Natural killer cell (primary cell): ENCODE results near the gene SNED1. TPM values are rescaled to one million over a fixed set of nuclear protein-coding genes. Genes with fewer than 3 reads are reported as not detected.

Source experiments
- ATAC-seq, 3 donors: fragments of 150-1000 bp in 2 of 3; fragments of 200-7000 bp in 1 of 3; cut with Tn5 transposase; 1 replicate in 1 of 3; 2 replicates in 2 of 3; pipeline ENCODE4 v1.10.0; 2021; ENCODE audit warnings: mild to moderate bottlenecking in 2 of 3, moderate library complexity in 2 of 3
- DNase-seq, 2 donors: peaks; one replicate each; pipeline versions ENCODE4 v3.0.0 to v3.0.0-alpha.2; 2013 to 2021; ENCODE audit warnings: mixed read lengths in 1 of 2
- H3K27ac ChIP-seq: one replicate; pipeline ENCODE4 v1.5.1; 2013; ENCODE audit warnings: mild to moderate bottlenecking, low read length
- H3K27me3 ChIP-seq: one replicate; pipeline ENCODE4 v1.6.1; 2013; ENCODE audit warnings: low read length; ENCODE audit not compliant: control insufficient read depth, insufficient read depth
- H3K36me3 ChIP-seq: one replicate; pipeline ENCODE4 v1.6.1; 2013; ENCODE audit warnings: low read length; ENCODE audit not compliant: control insufficient read depth, insufficient read depth
- H3K4me1 ChIP-seq: one replicate; pipeline ENCODE4 v1.6.1; 2013; ENCODE audit warnings: low read length; ENCODE audit not compliant: control insufficient read depth, insufficient read depth
- H3K4me3 ChIP-seq: one replicate; pipeline ENCODE4 v1.5.1; 2013; ENCODE audit warnings: low read length
- H3K9me3 ChIP-seq: one replicate; pipeline ENCODE4 v1.6.1; 2013; ENCODE audit warnings: low read length; ENCODE audit not compliant: control insufficient read depth, insufficient read depth
- H3K27ac Mint-ChIP-seq, 2 donors: one replicate each; pipeline ENCODE4 v1.8.0; 2022; ENCODE audit warnings: mild to moderate bottlenecking in 2 of 2, mixed read lengths in 2 of 2, moderate library complexity in 1 of 2
- H3K27me3 Mint-ChIP-seq, 2 donors: one replicate each; pipeline ENCODE4 v1.8.0; 2022; ENCODE audit warnings: low read depth in 2 of 2, mixed read lengths in 2 of 2
- H3K36me3 Mint-ChIP-seq: one replicate; pipeline ENCODE4 v1.8.0; 2022; ENCODE audit warnings: mixed read lengths
- H3K4me1 Mint-ChIP-seq, 2 donors: one replicate each; pipeline ENCODE4 v1.8.0; 2022; ENCODE audit warnings: mixed read lengths in 2 of 2
- H3K4me3 Mint-ChIP-seq: one replicate; pipeline ENCODE4 v1.8.0; 2022; ENCODE audit warnings: mild to moderate bottlenecking, moderate library complexity, mixed read lengths
- H3K9me3 Mint-ChIP-seq, 2 donors: one replicate each; pipeline ENCODE4 v1.8.0; 2022; ENCODE audit warnings: mixed read lengths in 2 of 2
- CTCF ChIP-seq: fragments of 200-600 bp; IDR thresholded peaks from one replicate; pipeline ENCODE4 v1.8.0; 2022; ENCODE audit warnings: antibody characterized with exemption
- WGBS: methylation state at CpG from one replicate; pipeline ENCODE4 v1.1.7; 2013; ENCODE audit warnings: missing lambda C conversion rate; ENCODE audit not compliant: insufficient coverage; 5-methylcytosine and 5-hydroxymethylcytosine counted together
- intact Hi-C: fragments of 100-400 bp; cut with micrococcal nuclease; formaldehyde crosslinking; loops from one replicate; pipeline ENCODE4 v1.14.2; 2022
- total RNA-seq, 4 donors: library from RNA; stranded (reverse); fragments of 120-200 nt in 1 of 4; gene quantifications; one replicate each; pipeline versions ENCODE4 v1.2.3 to v1.2.4, GENCODE V29; 2013 to 2022

SNED1 gene
- total RNA-seq, 3 donors from 2014 or later (not counting 1 experiment from before 2014, with no cell fraction given) = 0.97 to 4.9 (median 2.5) TPM

GRCh38 chr2:241068136-241068941 lies 69.9 kb downstream of the SNED1 start:
- Mint-ChIP-seq H3K4me1 (peaks cover 0 to 11% of the 10 kb centered on the region in 2 donors), H3K27me3 (peaks cover 0 to 3% of the 10 kb centered on the region in 2 donors), H3K9me3 (no peaks in the 10 kb centered on the region), H3K27ac (no peak overlapping the region), H3K4me3 (no peak overlapping the region), H3K36me3 (no peaks in the 10 kb centered on the region)
- DNase-seq (no peak), ATAC-seq (no peak)
- Histone ChIP-seq H3K27ac (no peak overlapping the region), H3K36me3 (no peaks in the 10 kb centered on the region), H3K27me3 (no peaks in the 10 kb centered on the region), H3K9me3 (no peaks in the 10 kb centered on the region), H3K4me3 (no peak overlapping the region), H3K4me1 (peaks cover 6% of the 10 kb centered on the region)
- no peak for TF ChIP-seq CTCF
- 86% methylated on average over 25 of the region's 25 CpGs for WGBS
- intact Hi-C loops = no loop called here

DNA sequence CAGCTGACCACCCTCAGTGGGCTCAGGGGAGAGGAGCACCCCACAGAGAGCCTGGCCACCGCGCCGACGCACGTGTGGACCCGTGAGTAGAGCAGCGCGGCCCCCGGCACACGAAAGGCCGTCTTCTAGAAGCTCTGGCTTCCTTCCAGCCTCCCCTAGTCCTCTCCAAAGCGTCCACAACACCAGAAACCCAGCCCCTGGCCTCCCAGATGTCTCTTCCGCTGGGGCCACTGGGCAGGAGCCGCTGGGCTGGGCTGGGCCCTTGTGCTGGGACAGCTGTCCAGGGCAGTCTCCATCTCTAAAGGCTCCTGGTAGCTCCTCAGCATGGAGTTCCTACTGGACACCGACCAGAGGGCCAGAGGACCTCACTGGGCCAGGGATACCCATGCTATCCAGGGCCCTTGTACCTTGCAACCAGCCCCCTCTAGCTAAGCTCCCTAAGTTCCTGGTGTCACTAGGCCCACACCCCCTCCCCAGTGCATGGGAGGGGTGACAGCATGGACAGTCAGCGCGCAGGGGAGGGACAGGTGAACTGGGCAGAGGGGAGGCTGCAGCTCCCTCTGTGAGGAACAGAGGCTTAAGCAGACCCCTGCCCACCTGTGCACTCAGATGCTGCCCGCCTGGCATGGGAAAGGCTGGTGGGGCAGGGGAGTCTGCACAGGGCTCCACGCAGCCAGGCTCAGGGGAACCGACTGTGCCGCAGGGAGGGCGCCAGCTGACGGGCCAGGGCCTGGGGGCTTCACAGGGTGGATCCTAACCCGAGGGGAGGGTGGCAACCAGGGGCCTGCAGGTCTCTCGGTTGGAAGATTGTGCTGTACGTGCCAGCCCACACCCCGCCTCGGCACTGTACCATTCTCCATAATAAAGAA lies 70.8 kb downstream of the SNED1 start:
- 92% methylated on average over 28 of the region's 28 CpGs for WGBS
- DNase-seq = no peak

DNA sequence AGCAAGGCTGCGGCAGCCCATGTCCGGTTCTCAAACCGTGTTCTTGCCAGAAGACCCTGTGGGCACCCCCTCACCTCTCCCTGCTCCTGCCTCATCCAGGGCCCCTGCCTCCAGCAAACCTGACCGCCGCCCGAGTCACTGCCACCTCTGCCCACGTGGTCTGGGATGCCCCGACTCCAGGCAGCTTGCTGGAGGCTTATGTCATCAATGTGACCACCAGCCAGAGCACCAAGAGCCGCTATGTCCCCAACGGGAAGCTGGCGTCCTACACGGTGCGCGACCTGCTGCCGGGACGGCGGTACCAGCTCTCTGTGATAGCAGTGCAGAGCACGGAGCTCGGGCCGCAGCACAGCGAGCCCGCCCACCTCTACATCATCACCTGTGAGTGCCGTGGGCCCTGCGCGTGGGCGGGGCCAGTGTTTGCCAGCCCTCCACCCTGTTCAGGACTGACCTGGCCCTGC lies 71.4 kb downstream of the SNED1 start:
- H3K4me1 ChIP-seq = no peaks in the 10 kb centered on the region
- Mint-ChIP-seq H3K4me3 (no peak overlapping the region), H3K27ac (no peak overlapping the region), H3K4me1 (peaks cover 0 to 7% of the 10 kb centered on the region in 2 donors), H3K9me3 (no peaks in the 10 kb centered on the region), H3K27me3 (peaks cover 0 to 3% of the 10 kb centered on the region in 2 donors), H3K36me3 (no peaks in the 10 kb centered on the region)
- no peak overlapping the region for H3K27ac ChIP-seq
- H3K36me3 ChIP-seq = peaks cover 2% of the 10 kb centered on the region
- no peak overlapping the region for H3K4me3 ChIP-seq
- WGBS = 92% methylated on average over 26 of the region's 26 CpGs
- DNase-seq (no peak), ATAC-seq (no peak)
- H3K27me3 ChIP-seq = no peaks in the 10 kb centered on the region
- intact Hi-C loops = no loop called here
- TF ChIP-seq CTCF = no peak
- no peaks in the 10 kb centered on the region for H3K9me3 ChIP-seq

More for the DNA sequence above, 70.8 kb downstream of the SNED1 start:
- H3K27me3 ChIP-seq = no peaks in the 10 kb centered on the region
- H3K4me1 ChIP-seq = peaks cover 3% of the 10 kb centered on the region
- intact Hi-C loops = no loop called here
- no peak for ATAC-seq
- Mint-ChIP-seq H3K9me3 (no peaks in the 10 kb centered on the region), H3K36me3 (no peaks in the 10 kb centered on the region), H3K4me3 (no peak overlapping the region), H3K4me1 (peaks cover 0 to 10% of the 10 kb centered on the region in 2 donors), H3K27ac (no peak overlapping the region), H3K27me3 (peaks cover 0 to 3% of the 10 kb centered on the region in 2 donors)
- no peak for TF ChIP-seq CTCF
- H3K36me3 ChIP-seq = no peaks in the 10 kb centered on the region
- no peak overlapping the region for H3K27ac ChIP-seq
- no peak overlapping the region for H3K4me3 ChIP-seq
- H3K9me3 ChIP-seq = no peaks in the 10 kb centered on the region
